ENCODE results near the gene TCF15. TPM values are rescaled to one million over a fixed set of nuclear protein-coding genes. Genes with fewer than 3 reads are reported as not detected.

Gene TCF15
- polyA plus RNA-seq, 10 donors, result 2.8 to 5.3 (median 3.8) TPM

GRCh38 chr20:617934-618690 lies 8.0 kb upstream of the TCF15 start:
- no peak for DNase-seq

- DNase-seq, result no peak
Observed at GRCh38 chr20:615514-615913, 5.4 kb upstream of the TCF15 start.

- no peak for DNase-seq
Observed at GRCh38 chr20:611843-612185, 1.7 kb upstream of the TCF15 start.

GRCh38 chr20:611047-611842 lies 1.1 kb upstream of the TCF15 start:
- no peak for DNase-seq

GRCh38 chr20:609371-609964 lies 641 bp downstream of the TCF15 start:
- DNase-seq, result no peak

DNA sequence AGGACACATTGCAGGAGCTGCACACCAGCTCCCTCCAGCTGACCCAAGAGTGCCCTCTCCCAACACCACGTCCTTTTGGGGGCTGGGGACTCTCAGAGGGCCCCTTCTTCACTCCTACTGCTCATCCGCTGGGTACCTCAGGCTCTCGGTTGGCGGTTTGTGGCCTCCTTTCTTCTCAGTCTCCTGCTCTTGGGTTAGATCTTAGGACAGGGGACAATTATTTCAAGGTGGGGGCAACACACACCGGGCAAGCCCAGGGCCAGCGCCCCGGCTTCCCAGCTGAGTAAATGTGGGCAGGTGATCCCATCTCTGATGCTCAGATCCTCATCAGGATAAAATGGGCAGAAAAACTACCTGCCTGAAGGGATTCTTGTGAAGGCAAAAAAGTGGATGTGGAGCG lies 1.1 kb downstream of the TCF15 start:
- no peak for DNase-seq

- DNase-seq, result no peak
Observed at GRCh38 chr20:607476-607875, 2.6 kb downstream of the TCF15 start.

GRCh38 chr20:605237-605636 lies 4.9 kb downstream of the TCF15 start:
- DNase-seq, result no peak

DNA sequence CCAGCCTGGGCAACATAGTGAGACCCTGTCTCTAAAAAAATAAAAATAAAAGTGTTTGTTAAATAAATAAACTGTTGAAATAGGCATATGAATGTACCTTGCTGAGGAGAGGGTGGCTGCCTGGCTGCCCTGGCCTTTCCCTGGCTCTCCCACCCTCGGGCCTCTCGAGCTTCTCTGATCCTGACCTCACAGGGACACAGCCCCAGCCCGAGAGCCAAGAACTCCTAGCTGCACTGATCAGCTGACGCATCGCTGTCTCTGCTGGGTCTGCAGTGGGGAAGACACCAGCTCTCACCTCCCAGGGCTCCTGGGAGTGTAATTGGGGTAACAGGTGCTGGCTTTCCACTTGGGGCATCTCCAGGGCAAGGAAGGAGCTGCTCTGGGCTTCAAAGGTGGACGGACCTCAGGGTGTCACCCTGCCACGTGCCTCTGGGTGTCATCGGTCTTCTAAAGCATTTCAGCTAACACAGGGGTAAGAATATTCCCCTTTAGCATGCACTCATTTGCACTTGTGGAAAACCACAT lies 6.9 kb downstream of the TCF15 start:
- DNase-seq, result no peak

DNA sequence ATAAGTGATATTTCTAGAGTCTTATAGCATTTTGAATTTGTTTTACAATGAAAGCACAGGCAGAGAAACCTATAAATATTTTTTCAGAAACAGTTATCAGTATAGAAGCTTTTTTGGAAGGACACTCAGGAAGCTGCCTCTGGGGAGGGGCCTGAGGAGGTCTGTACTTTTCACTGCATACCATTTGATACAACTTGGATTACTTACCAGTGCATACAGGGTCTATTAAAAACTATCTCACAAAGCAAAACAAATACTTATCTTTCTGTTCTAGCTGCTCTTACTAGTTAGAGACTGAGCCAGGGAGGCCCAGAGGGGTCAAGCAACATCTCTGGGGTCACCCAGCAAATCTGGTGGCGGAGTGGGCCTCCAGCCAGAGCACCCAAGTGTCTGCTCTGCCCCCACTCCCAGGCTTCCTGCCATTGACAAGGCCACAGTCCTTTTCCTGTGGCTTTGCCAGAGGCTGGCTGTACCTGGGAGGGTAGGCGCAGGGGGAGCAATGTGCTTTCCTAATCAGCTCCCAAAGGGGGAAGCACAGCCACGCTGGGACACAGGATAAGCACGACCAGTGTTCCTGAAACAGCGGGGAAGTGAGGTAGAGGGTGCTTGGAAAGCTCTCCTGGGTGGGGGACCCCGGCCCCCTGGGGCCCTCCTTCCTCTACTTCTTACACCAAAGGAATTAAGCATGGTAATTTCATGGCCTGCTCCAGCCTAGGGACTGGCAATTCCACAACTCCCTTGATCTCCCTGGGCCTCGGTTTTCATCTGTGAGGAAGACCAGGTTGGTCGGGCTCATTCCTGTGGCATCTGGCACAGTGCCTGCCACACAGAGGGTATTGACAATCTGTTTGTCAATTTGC lies 7.8 kb downstream of the TCF15 start:
- DNase-seq, result peak in 1 of 3 donors; percentile 65

DNA sequence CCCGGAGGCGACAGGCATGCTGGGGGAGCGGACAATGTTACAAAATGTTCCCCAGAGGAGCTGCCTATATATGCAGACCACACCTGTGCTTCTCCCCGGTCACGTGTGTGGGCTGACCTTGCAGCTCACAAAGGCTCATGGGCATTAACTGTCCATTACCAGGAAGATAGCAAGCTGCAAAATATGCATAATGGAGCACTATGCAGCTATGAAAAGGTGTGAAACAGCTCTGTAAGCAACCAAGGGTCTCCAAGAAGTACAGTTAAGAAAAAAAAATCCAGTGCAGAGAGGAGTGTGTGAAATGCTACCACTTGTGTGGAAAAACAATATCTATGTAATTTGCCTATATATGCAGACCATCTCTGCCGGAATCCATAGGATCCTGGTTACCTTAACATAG lies 9.4 kb downstream of the TCF15 start:
- no peak for DNase-seq

DNA sequence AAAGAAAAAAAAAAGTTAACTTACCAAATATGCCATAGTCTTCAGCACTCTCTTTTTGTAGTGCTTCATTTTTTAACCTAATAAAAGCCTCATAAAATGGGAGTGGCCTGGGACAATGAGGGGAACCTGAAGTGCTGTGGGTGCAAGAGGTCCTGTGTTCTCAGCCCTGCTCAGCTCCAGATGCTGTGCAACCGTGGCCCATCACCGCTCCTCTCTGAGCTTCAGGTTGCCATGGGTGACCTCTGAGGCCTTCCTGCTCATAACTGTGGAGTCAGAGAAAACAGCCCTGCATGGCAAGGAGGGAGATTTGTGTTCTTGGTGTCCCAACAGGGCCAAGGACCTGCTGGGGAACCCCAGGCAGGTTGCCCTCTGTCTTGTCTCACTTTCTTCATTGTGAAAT lies 10.0 kb downstream of the TCF15 start:
- no peak for DNase-seq

DNA sequence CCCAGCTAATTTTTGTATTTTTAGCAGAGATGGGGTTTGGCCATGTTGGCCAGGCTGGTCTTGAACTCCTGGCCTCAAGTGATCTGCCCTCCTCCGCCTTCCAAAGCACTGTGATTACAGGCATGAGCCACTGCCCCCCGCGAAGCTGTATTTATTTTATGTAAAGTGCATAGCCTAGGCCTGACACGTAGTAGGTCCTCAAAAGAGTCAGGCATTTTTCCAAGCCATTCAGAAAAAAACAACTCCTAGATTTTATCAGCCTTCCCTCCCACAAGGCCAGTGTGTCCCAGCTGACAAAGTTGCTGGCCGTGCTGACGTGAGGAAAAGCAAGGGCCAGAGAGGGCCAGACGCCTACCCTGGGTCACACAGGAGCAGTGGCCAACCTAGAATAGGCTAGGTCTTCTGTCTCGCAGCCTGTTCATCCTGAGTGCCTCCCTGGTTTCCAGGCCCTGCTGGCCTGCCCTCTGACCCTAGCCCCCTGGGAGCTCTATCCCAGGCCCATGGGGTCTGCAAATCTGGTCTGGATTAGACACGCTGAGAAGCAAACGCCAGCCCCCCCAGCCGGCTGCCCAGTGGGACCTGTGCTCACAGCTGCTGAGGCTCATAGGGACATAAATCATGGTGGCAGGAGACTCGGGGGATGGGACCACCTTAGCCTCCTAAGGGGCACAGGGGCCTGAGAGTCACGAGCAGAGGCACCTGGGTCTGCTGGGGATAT lies 11.8 kb downstream of the TCF15 start:
- DNase-seq, result peak in 1 of 3 donors; percentile 45

DNA sequence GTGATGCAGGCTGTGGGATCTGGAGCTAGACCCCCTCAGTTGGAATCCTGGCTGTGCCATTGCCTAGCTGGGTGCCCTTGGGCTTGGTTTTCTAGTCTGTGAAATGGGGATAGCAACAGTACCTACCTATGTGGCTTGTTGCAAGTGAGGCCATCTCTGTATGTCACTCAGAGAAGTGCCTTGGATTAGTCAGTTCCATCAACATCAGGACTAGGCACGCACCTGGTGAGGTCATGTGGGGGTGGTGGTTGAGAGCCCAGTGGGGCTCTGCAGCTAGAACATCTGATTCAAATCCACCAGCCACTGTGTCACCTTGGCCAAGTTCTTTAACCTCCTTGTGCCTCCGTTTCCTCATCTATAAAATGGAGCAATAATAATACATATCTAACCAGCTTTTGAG lies 12.5 kb downstream of the TCF15 start:
- DNase-seq, result no peak

DNA sequence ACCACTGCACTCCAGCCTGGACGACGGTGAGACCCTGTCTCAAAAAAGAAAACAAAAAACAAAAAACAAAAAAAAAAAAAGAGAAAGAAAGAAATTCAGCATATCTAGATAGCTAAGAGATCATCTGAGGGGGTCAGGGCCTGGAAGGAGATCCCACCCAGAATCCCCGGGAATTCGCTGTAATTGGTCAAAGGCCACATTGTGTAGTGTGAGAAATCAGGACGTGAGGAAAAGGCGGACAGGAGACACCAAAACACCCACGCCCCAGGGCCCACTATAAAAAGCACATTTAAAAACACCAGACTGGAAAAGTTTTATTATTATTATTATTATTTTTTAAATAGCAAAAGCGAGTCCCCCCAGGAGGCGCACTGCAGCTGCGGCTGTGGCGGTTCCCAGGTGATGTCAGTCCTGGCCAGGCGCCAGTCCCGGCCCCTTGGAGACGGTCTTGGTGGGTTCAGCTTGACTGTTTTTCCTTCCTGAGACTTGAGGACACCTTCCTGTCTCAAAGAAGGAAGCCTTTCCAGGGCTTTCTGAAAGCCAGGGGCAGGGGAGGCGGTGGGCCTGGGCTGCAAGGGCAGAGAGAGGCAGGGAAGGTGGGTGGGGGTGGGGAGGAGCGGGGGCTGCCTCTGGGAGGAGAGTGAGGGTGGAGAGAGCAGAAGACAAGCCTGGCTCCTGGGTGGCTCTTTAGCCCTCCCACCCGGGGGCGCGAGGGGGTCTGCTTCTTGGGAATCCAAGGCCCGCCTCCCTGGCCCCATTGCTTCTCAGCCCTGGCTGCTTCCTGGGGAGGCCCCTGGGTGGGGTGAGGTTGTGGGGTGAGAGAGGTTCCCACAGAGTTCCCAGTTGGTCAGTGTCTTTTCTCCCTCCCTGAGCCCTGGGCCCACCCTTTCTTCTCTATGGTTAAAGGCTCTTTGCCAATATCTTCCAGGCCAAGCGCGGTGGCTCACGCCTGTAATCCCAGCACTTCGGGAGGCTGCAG lies 14.5 kb downstream of the TCF15 start:
- peak; percentile 47 to 93 (median 79) for DNase-seq

GRCh38 chr20:592506-592905 lies 17.6 kb downstream of the TCF15 start:
- no peak for DNase-seq

GRCh38 chr20:591941-592340 lies 18.2 kb downstream of the TCF15 start:
- DNase-seq, result no peak

DNA sequence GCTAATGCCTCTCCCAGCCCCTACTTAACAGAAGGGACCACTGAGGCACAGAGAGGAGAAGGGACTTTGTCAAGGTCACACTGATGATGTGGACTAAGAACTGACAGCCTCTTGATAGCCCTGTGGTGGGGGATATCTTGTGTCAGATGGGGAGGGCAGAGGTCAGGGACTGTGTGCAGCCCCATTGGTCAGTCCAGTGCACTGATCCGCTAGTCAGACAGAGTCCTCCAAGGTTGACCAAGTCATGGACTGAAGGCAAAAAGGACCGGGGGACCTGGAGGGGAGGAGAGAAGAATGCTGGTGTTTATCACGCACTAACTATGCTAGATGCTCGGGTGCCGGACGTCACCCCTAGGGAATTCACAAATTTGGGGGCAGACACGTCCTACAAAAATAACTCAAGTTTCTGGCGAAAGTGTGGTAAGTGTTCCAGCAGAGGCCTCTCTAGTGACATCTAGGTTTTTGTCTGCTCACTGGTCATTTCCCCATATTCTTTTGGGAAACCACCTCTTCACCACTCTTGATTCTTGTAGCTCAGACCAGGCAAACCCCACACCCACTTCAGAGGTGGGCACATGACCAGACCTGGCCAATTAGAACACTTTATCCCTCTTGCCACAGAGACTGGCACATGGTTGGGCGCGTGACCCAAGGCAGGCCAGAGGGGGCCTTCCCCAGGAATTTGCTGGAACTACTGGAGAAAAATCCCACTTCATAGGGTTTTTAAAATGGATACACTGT lies 21.0 kb downstream of the TCF15 start:
- DNase-seq, result no peak

DNA sequence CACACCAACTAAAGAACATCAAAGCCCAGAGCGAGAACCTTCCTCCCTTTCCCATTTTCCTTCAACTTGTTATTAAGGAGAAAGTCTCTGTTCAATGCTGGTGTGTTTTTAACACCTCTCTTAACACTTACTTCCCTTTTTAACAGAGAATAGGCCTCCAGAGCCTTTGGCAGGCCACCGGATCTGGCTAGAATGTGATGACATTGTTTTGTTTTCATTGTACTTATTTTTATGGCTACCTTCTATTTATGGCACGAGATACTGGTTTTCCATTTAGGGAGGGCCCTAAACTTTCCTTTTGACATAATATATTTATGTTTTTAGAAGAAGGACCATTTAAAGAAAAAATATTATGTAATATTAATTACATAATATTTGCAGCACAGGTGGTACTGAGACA lies 21.6 kb downstream of the TCF15 start:
- no peak for DNase-seq

Data from muscle of back (tissue), 11 donors.